NCI-H1092 (cell line): ENCODE data around the gene MT1F.

ENCODE experiments used
- DNase-seq: peaks from one replicate; lab custom pipeline; 2025; lab: John Stamatoyannopoulos, UW

The MT1F gene

GRCh38 chr16:56625943-56626654, 31.7 kb upstream of the MT1F start:
- no peak for DNase-seq

GRCh38 chr16:56626685-56627084, 31.1 kb upstream of the MT1F start:
- no peak for DNase-seq

GRCh38 chr16:56628486-56629350, 29.0 kb upstream of the MT1F start:
- no peak for DNase-seq

- no peak for DNase-seq
Measured at GRCh38 chr16:56629531-56629930, 28.2 kb upstream of the MT1F start.

GRCh38 chr16:56630134-56630533, 27.6 kb upstream of the MT1F start:
- no peak for DNase-seq

- no peak for DNase-seq
Measured at GRCh38 chr16:56631197-56631596, 26.6 kb upstream of the MT1F start.

GRCh38 chr16:56631832-56632155, 26.0 kb upstream of the MT1F start:
- no peak for DNase-seq

GRCh38 chr16:56632156-56632847, 25.5 kb upstream of the MT1F start, which contains the start of gene MT1M:
TSS of gene MT1M (plus strand) at chr16:56632659. CDS start at chr16:56632732, 73 bp downstream.
- no peak for DNase-seq

GRCh38 chr16:56632848-56633365, 24.9 kb upstream of the MT1F start:
- DNase-seq: no peak

GRCh38 chr16:56633535-56633934, 24.2 kb upstream of the MT1F start:
- DNase-seq: no peak

GRCh38 chr16:56634715-56635440, 22.9 kb upstream of the MT1F start:
- DNase-seq: no peak

GRCh38 chr16:56635441-56635967, 22.3 kb upstream of the MT1F start:
- no peak for DNase-seq

- DNase-seq: no peak
Measured at GRCh38 chr16:56636616-56637413, 20.9 kb upstream of the MT1F start.

GRCh38 chr16:56637814-56638750, 19.7 kb upstream of the MT1F start, which contains the start of gene MT1A:
TSS of gene MT1A (plus strand) at chr16:56638666. CDS start at chr16:56638739, 73 bp downstream.
- no peak for DNase-seq

- DNase-seq: no peak
Measured at GRCh38 chr16:56639045-56639444, 18.7 kb upstream of the MT1F start.

- no peak for DNase-seq
Measured at GRCh38 chr16:56640076-56640475, 17.7 kb upstream of the MT1F start.

- DNase-seq: no peak
Measured at GRCh38 chr16:56641166-56641565, 16.6 kb upstream of the MT1F start.

- DNase-seq: no peak
Measured at GRCh38 chr16:56643080-56643778, 14.5 kb upstream of the MT1F start.

- DNase-seq: no peak
Measured at GRCh38 chr16:56643833-56644232, 13.9 kb upstream of the MT1F start.
